Measurements from ENCODE around the gene PCK1. TPM values are rescaled to one million over a fixed set of nuclear protein-coding genes. Genes with fewer than 3 reads are reported as not detected.

Gene PCK1
- total and polyA plus RNA-seq, 2 experiments from 2014 or later: not detected

GRCh38 chr20:57603120-57603519 is 42.2 kb downstream of the PCK1 start:
- Histone ChIP-seq H3K79me2 (ENCODE audit: insufficient read depth) (no peaks in the 10 kb centered on the region), H3K36me3 (ENCODE audit: low read depth) (no peaks in the 10 kb centered on the region), H3K4me2 (ENCODE audit: unreplicated experiment) (no peak overlapping the region), H3K4me3 (no peak overlapping the region), H4K20me1 (ENCODE audit: insufficient read depth) (no peaks in the 10 kb centered on the region), H3K9me3 (ENCODE audit: low read depth) (no peaks in the 10 kb centered on the region), H2AFZ (no peak overlapping the region), H3K9me2 (ENCODE audit: insufficient read depth) (no peaks in the 10 kb centered on the region), H3K27me3 (replicated peaks; ENCODE audit: insufficient read depth) (peaks cover 12% of the 10 kb centered on the region; the same call in 1 of the 2 replicates), H3K27ac (no peak overlapping the region), H3K9ac (no peak overlapping the region), H3F3A (ENCODE audit: insufficient read depth) (no peaks in the 10 kb centered on the region), H3K4me1 (ENCODE audit: insufficient read depth) (no peaks in the 10 kb centered on the region)
- no peak for DNase-seq
- no peak for TF ChIP-seq EZH2phosphoT487 (IDR thresholded peaks at IDR 0.05; ENCODE audit: insufficient read depth, low read depth)
- TF ChIP-seq EZH2 (IDR thresholded peaks at IDR 0.05; ENCODE audit: insufficient read depth, poor library complexity, severe bottlenecking): no peak
- in situ Hi-C loops (cut with MboI): no loop called here
- 91 to 93% methylated on average over 10 of the region's 10 CpGs for WGBS, 2 experiments (ENCODE audit: low coverage in 1 of 2, low lambda C conversion rate in 2 of 2, missing lambda C conversion rate in 2 of 2)

- no peak for TF ChIP-seq EZH2 (IDR thresholded peaks at IDR 0.05; ENCODE audit: insufficient read depth, poor library complexity, severe bottlenecking)
- no peak for TF ChIP-seq EZH2phosphoT487 (IDR thresholded peaks at IDR 0.05; ENCODE audit: insufficient read depth, low read depth)
- DNase-seq: no peak
- no peak overlapping the region for H2AFZ ChIP-seq
- no peaks in the 10 kb centered on the region for H3K9me2 ChIP-seq (ENCODE audit: insufficient read depth)
- WGBS, 2 experiments (ENCODE audit: low coverage in 1 of 2, low lambda C conversion rate in 2 of 2, missing lambda C conversion rate in 2 of 2): 83 to 86% methylated on average over 5 of the region's 5 CpGs
- H3K36me3 ChIP-seq (ENCODE audit: low read depth): no peaks in the 10 kb centered on the region
- no peaks in the 10 kb centered on the region for H3K9me3 ChIP-seq (ENCODE audit: low read depth)
- no peak overlapping the region for H3K4me3 ChIP-seq
- no peak overlapping the region for H3K9ac ChIP-seq
- no peaks in the 10 kb centered on the region for H3F3A ChIP-seq (ENCODE audit: insufficient read depth)
- no peak overlapping the region for H3K27ac ChIP-seq
- H4K20me1 ChIP-seq (ENCODE audit: insufficient read depth): no peaks in the 10 kb centered on the region
- H3K4me2 ChIP-seq (ENCODE audit: unreplicated experiment): no peak overlapping the region
- in situ Hi-C loops (cut with MboI): loop anchor here (5.0 kb wide), 1 partner anchor 597 kb away; no protein-coding TSS in a partner anchor
- H3K4me1 ChIP-seq (ENCODE audit: insufficient read depth): no peaks in the 10 kb centered on the region
- no peaks in the 10 kb centered on the region for H3K79me2 ChIP-seq (ENCODE audit: insufficient read depth)
- peaks cover 12% of the 10 kb centered on the region for H3K27me3 ChIP-seq (replicated peaks; ENCODE audit: insufficient read depth)
Measured at GRCh38 chr20:57605045-57605444, 44.1 kb downstream of the PCK1 start.

GRCh38 chr20:57605878-57606277 is 45.0 kb downstream of the PCK1 start:
- Histone ChIP-seq H3K36me3 (ENCODE audit: low read depth) (no peaks in the 10 kb centered on the region), H4K20me1 (ENCODE audit: insufficient read depth) (no peaks in the 10 kb centered on the region), H2AFZ (no peak overlapping the region), H3K27me3 (replicated peaks; ENCODE audit: insufficient read depth) (peaks cover 12% of the 10 kb centered on the region), H3K4me3 (no peak overlapping the region), H3K79me2 (ENCODE audit: insufficient read depth) (no peaks in the 10 kb centered on the region), H3K9me2 (ENCODE audit: insufficient read depth) (no peaks in the 10 kb centered on the region), H3K27ac (no peak overlapping the region), H3K9me3 (ENCODE audit: low read depth) (no peaks in the 10 kb centered on the region), H3K9ac (no peak overlapping the region), H3K4me1 (ENCODE audit: insufficient read depth) (no peaks in the 10 kb centered on the region), H3F3A (ENCODE audit: insufficient read depth) (no peaks in the 10 kb centered on the region), H3K4me2 (ENCODE audit: unreplicated experiment) (no peak overlapping the region)
- WGBS, 2 experiments (ENCODE audit: low coverage in 1 of 2, low lambda C conversion rate in 2 of 2, missing lambda C conversion rate in 2 of 2): 67 to 70% methylated on average over 5 of the region's 5 CpGs
- in situ Hi-C loops (cut with MboI): loop anchor here (5.0 kb wide), 1 partner anchor 596 kb away; no protein-coding TSS in a partner anchor
- no peak for DNase-seq
- TF ChIP-seq EZH2phosphoT487 (IDR thresholded peaks at IDR 0.05; ENCODE audit: insufficient read depth, low read depth): no peak
- TF ChIP-seq EZH2 (IDR thresholded peaks at IDR 0.05; ENCODE audit: insufficient read depth, poor library complexity, severe bottlenecking): no peak

- no peak overlapping the region for H2AFZ ChIP-seq
- no peak overlapping the region for H3K4me3 ChIP-seq
- no peak for DNase-seq
- TF ChIP-seq EZH2 (IDR thresholded peaks at IDR 0.05; ENCODE audit: insufficient read depth, poor library complexity, severe bottlenecking): no peak
- TF ChIP-seq EZH2phosphoT487 (IDR thresholded peaks at IDR 0.05; ENCODE audit: insufficient read depth, low read depth): no peak
- no peak overlapping the region for H3K4me2 ChIP-seq (ENCODE audit: unreplicated experiment)
- no peaks in the 10 kb centered on the region for H3K9me3 ChIP-seq (ENCODE audit: low read depth)
- in situ Hi-C loops (cut with MboI): loop anchor here (5.0 kb wide), 1 partner anchor 594 kb away; no protein-coding TSS in a partner anchor
- H4K20me1 ChIP-seq (ENCODE audit: insufficient read depth): no peaks in the 10 kb centered on the region
- H3K36me3 ChIP-seq (ENCODE audit: low read depth): no peaks in the 10 kb centered on the region
- H3F3A ChIP-seq (ENCODE audit: insufficient read depth): no peaks in the 10 kb centered on the region
- no peak overlapping the region for H3K9ac ChIP-seq
- H3K9me2 ChIP-seq (ENCODE audit: insufficient read depth): no peaks in the 10 kb centered on the region
- peaks cover 12% of the 10 kb centered on the region for H3K27me3 ChIP-seq (replicated peaks; ENCODE audit: insufficient read depth)
- WGBS, 2 experiments (ENCODE audit: low coverage in 1 of 2, low lambda C conversion rate in 2 of 2, missing lambda C conversion rate in 2 of 2): 51 to 61% methylated on average over 7 of the region's 7 CpGs
- no peaks in the 10 kb centered on the region for H3K79me2 ChIP-seq (ENCODE audit: insufficient read depth)
- no peak overlapping the region for H3K27ac ChIP-seq
- H3K4me1 ChIP-seq (ENCODE audit: insufficient read depth): no peaks in the 10 kb centered on the region
Measured at GRCh38 chr20:57608516-57608915, 47.6 kb downstream of the PCK1 start.

All from GM23248 (cell line).